B cell (primary cell): ENCODE measurements around the gene HMGN4. TPM values are rescaled to one million over a fixed set of nuclear protein-coding genes. Genes with fewer than 3 reads are reported as not detected.

Source experiments
- ATAC-seq: fragments of 200-7000 bp; cut with Tn5 transposase; one replicate; pipeline ENCODE4 v1.10.0; 2021; ENCODE audit warnings: low read depth, mild to moderate bottlenecking, moderate number of reproducible peaks, moderate library complexity
- CTCF ChIA-PET: fragments of 350-600 bp; sonication (Branson Sonifier 250); formaldehyde crosslinking; loops from one replicate; lab custom pipeline; 2021; ENCODE audit warnings: antibody characterized with exemption, inconsistent platforms; lab: Charles Lee
- POLR2A ChIA-PET: fragments of 350-600 bp; sonication (Branson Sonifier 250); formaldehyde crosslinking; loops from one replicate; lab custom pipeline; 2021; ENCODE audit warnings: antibody characterized with exemption; lab: Charles Lee
- DNase-seq: peaks from one replicate; pipeline ENCODE4 v3.0.0; 2013
- H2AFZ ChIP-seq: 2 replicates; pipeline ENCODE4 v1.6.1; 2012; ENCODE audit warnings: mild to moderate bottlenecking, low read depth, low read length; ENCODE audit not compliant: insufficient read depth, poor library complexity, severe bottlenecking
- H3K27ac ChIP-seq, 2 donors: 1 replicate in 1 of 2; 2 replicates in 1 of 2; pipeline ENCODE4 v1.5.1; 2012 to 2013; ENCODE audit warnings: low read length in 2 of 2, mild to moderate bottlenecking in 2 of 2, moderate library complexity in 1 of 2
- H3K27me3 ChIP-seq, 4 experiments: fragments of 200-600 bp in 1 of 4; sonication (generic) in 1 of 4; replicated peaks in 1 of 4; 1 replicate in 2 of 4; 2 replicates in 2 of 4; pipeline versions ENCODE4 v1.6.1 to v1.7.0; 2013 to 2016; ENCODE audit warnings: low read length in 3 of 4, mild to moderate bottlenecking in 2 of 4, mixed read lengths in 1 of 4, moderate library complexity in 1 of 4; ENCODE audit not compliant: insufficient read depth in 4 of 4, control insufficient read depth in 3 of 4; ENCODE audit errors: control extremely low read depth in 1 of 4
- H3K36me3 ChIP-seq, 2 experiments: replicated peaks in 1 of 2; 1 replicate in 1 of 2; 2 replicates in 1 of 2; pipeline versions ENCODE4 v1.6.1 to v1.7.1; 2013; ENCODE audit warnings: low read length in 1 of 2; ENCODE audit not compliant: insufficient read depth in 2 of 2, control insufficient read depth in 1 of 2; ENCODE audit errors: control extremely low read depth in 1 of 2, extremely low read depth in 1 of 2
- H3K4me1 ChIP-seq, 2 donors: fragments of 200-600 bp in 1 of 2; sonication (generic) in 1 of 2; 1 replicate in 1 of 2; 2 replicates in 1 of 2; pipeline versions ENCODE4 v1.5.1 to v1.6.1; 2013 to 2017; ENCODE audit warnings: low read length in 2 of 2; ENCODE audit not compliant: control insufficient read depth in 2 of 2, insufficient read depth in 2 of 2
- H3K4me2 ChIP-seq: replicated peaks from 2 replicates; pipeline ENCODE3; 2012; ENCODE audit warnings: mild to moderate bottlenecking, low read depth, low read length; ENCODE audit not compliant: poor library complexity, severe bottlenecking
- H3K4me3 ChIP-seq, 5 experiments: fragments of 200-600 bp in 1 of 5; sonication (generic) in 1 of 5; 1 replicate in 3 of 5; 2 replicates in 2 of 5; pipeline versions ENCODE4 v1.5.1 to v1.7.0; 2011 to 2016; ENCODE audit warnings: low read length in 4 of 5, mild to moderate bottlenecking in 4 of 5, low read depth in 2 of 5, control low read depth in 1 of 5, moderate library complexity in 1 of 5; ENCODE audit not compliant: insufficient read depth in 1 of 5; ENCODE audit errors: control extremely low read depth in 1 of 5, extremely low read depth in 1 of 5
- H3K79me2 ChIP-seq: fragments of 200-600 bp; sonication (generic); one replicate; pipeline ENCODE4 v1.6.0; 2016; ENCODE audit warnings: low read length; ENCODE audit not compliant: control insufficient read depth, insufficient read depth
- H3K9ac ChIP-seq: fragments of 200-600 bp; sonication (generic); 2 replicates; pipeline ENCODE4 v1.6.1; 2017; ENCODE audit warnings: mild to moderate bottlenecking, low read length, moderate library complexity
- H3K9me3 ChIP-seq, 3 donors: one replicate each; pipeline versions ENCODE4 v1.6.1 to v1.7.1; 2013; ENCODE audit warnings: low read length in 2 of 3; ENCODE audit not compliant: control insufficient read depth in 2 of 3, insufficient read depth in 1 of 3; ENCODE audit errors: control extremely low read depth in 1 of 3
- H4K20me1 ChIP-seq: 2 replicates; pipeline ENCODE4 v1.6.0; 2012; ENCODE audit warnings: mild to moderate bottlenecking, low read length; ENCODE audit not compliant: insufficient read depth, control insufficient read depth, poor library complexity, severe bottlenecking
- H3K27ac Mint-ChIP-seq: one replicate; pipeline ENCODE4 v1.8.0; 2021; ENCODE audit warnings: mixed read lengths
- H3K27me3 Mint-ChIP-seq: one replicate; pipeline ENCODE4 v1.8.0; 2021; ENCODE audit warnings: mixed read lengths
- H3K4me1 Mint-ChIP-seq: one replicate; pipeline ENCODE4 v1.8.0; 2021; ENCODE audit warnings: mixed read lengths
- H3K4me3 Mint-ChIP-seq: one replicate; pipeline ENCODE4 v1.8.0; 2021; ENCODE audit warnings: mixed read lengths
- H3K9me3 Mint-ChIP-seq: one replicate; pipeline ENCODE4 v1.8.0; 2022; ENCODE audit warnings: mixed read lengths; ENCODE audit not compliant: insufficient read depth
- CTCF ChIP-seq: fragments of 200-600 bp; IDR thresholded peaks from one replicate; pipeline ENCODE4 v1.8.0; 2022; ENCODE audit warnings: antibody characterized with exemption, mild to moderate bottlenecking
- EZH2 ChIP-seq: IDR thresholded peaks from 2 replicates; pipeline ENCODE4 v1.6.1; 2012; ENCODE audit warnings: borderline replicate concordance, low read depth, mild to moderate bottlenecking, moderate library complexity, low read length; ENCODE audit not compliant: insufficient read depth, poor library complexity, severe bottlenecking
- WGBS: methylation state at CpG from one replicate; pipeline ENCODE4 v1.1.5; 2013; ENCODE audit warnings: missing lambda C conversion rate; ENCODE audit not compliant: insufficient coverage; 5-methylcytosine and 5-hydroxymethylcytosine counted together
- intact Hi-C: fragments of 100-400 bp; cut with micrococcal nuclease; formaldehyde crosslinking; loops from one replicate; pipeline ENCODE4 v1.10.0; 2022
- polyA plus RNA-seq: library from polyadenylated mRNA; depleted of rRNA; stranded (reverse); fragments of >200 nt; gene quantifications from 2 replicates; pipeline ENCODE4 v1.2.3, GENCODE V29; 2012
- total RNA-seq, 2 donors: library from RNA; stranded (reverse); fragments of 120-200 nt in 1 of 2; gene quantifications; 1 replicate in 1 of 2; 2 replicates in 1 of 2; pipeline versions ENCODE4 v1.2.3 to v1.2.4, GENCODE V29; 2013 to 2022

The HMGN4 gene
- total and polyA plus RNA-seq, 2 donors (not counting 1 experiment from before 2014, with no cell fraction given): 37.7 to 81.1 TPM

- ChIA-PET CTCF (interaction anchor here (1.5 to 4.3 kb wide), 3 partner anchors 12 to 20 kb away, joined by 3 to 27 read pairs (median 10); partner anchors contain the start of gene BTN1A1), POLR2A (interaction anchor here (1.0 to 4.5 kb wide), 7 partner anchors 13 to 397 kb away, joined by 3 to 51 read pairs (median 4); partner anchors contain the start of genes BTN1A1 and HMGN4)
- Histone ChIP-seq H3K27ac (peak overlapping the region; percentile 69 to 76), H3K79me2 (peaks cover 11% of the 10 kb centered on the region), H3K4me1 (peaks cover 17 to 20% of the 10 kb centered on the region in 2 donors), H4K20me1 (no peaks in the 10 kb centered on the region), H3K36me3 (no peaks in the 10 kb centered on the region), H3K27me3 (no peaks in the 10 kb centered on the region), H2AFZ (peak overlapping the region; percentile 91), H3K9me3 (no peaks in the 10 kb centered on the region), H3K4me3 (peak overlapping the region; percentile 22 to 84 (median 57)), H3K9ac (peak overlapping the region; percentile 66), H3K4me2 (peak overlapping the region; percentile 84)
- Mint-ChIP-seq H3K4me1 (peaks cover 31% of the 10 kb centered on the region), H3K27me3 (no peaks in the 10 kb centered on the region), H3K27ac (peak overlapping the region; percentile 91), H3K9me3 (no peaks in the 10 kb centered on the region), H3K4me3 (peak overlapping the region; percentile 88)
- peak; percentile 1 for ATAC-seq
- intact Hi-C loops: loop anchor here (2.0 to 5.0 kb wide), 2 partner anchors 18 to 63 kb away; partner anchors contain the start of gene BTN2A1
- no peak for DNase-seq
- 36% methylated on average over 9 of the region's 21 CpGs for WGBS
- no peak for TF ChIP-seq EZH2
- TF ChIP-seq CTCF: no peak
Observed at GRCh38 chr6:26520237-26520849, 17.8 kb upstream of the HMGN4 start.
